ENCODE measurements around the gene AFG1L.
"Not testable (repeated sequence)": the region's sequence is repeated elsewhere in the genome, so short reads cannot be mapped to it uniquely, and the experiment has no call there.

AFG1L gene

GRCh38 chr6:108291091-108291490 lies 3.8 kb upstream of the AFG1L start:
- no peak for DNase-seq

- DNase-seq = not testable (repeated sequence)
Measured at GRCh38 chr6:108292561-108292960, 2.3 kb upstream of the AFG1L start.

- no peak for DNase-seq
Measured at GRCh38 chr6:108293527-108294296, 1.1 kb upstream of the AFG1L start.

- DNase-seq = no peak
Measured at GRCh38 chr6:108294297-108294726, 542 bp upstream of the AFG1L start.

- no peak for DNase-seq
Measured at GRCh38 chr6:108295676-108296075, 822 bp downstream of the AFG1L start.

GRCh38 chr6:108302386-108302785 lies 7.5 kb downstream of the AFG1L start:
- no peak for DNase-seq

- DNase-seq = no peak
Measured at GRCh38 chr6:108304646-108305045, 9.8 kb downstream of the AFG1L start.

GRCh38 chr6:108308641-108309040 lies 13.8 kb downstream of the AFG1L start:
- not testable (repeated sequence) for DNase-seq

- no peak for DNase-seq
Measured at GRCh38 chr6:108309844-108310243, 15.0 kb downstream of the AFG1L start.

GRCh38 chr6:108312605-108313004 lies 17.8 kb downstream of the AFG1L start:
- DNase-seq = no peak

- DNase-seq = no peak
Measured at GRCh38 chr6:108321253-108321747, 26.4 kb downstream of the AFG1L start.

GRCh38 chr6:108322728-108323127 lies 27.9 kb downstream of the AFG1L start:
- no peak for DNase-seq

- no peak for DNase-seq
Measured at GRCh38 chr6:108323710-108324466, 29.0 kb downstream of the AFG1L start.

GRCh38 chr6:108330221-108330785 lies 35.4 kb downstream of the AFG1L start:
- not testable (repeated sequence) for DNase-seq

- no peak for DNase-seq
Measured at GRCh38 chr6:108330806-108331205, 36.0 kb downstream of the AFG1L start.

GRCh38 chr6:108331982-108332381 lies 37.1 kb downstream of the AFG1L start:
- DNase-seq = no peak

- DNase-seq = no peak
Measured at GRCh38 chr6:108336971-108337370, 42.1 kb downstream of the AFG1L start.

- DNase-seq = no peak
Measured at GRCh38 chr6:108337721-108338120, 42.9 kb downstream of the AFG1L start.

- DNase-seq = no peak
Measured at GRCh38 chr6:108341372-108341771, 46.5 kb downstream of the AFG1L start.

- no peak for DNase-seq
Measured at GRCh38 chr6:108343894-108344293, 49.0 kb downstream of the AFG1L start.

- DNase-seq = no peak
Measured at GRCh38 chr6:108348655-108349349, 53.9 kb downstream of the AFG1L start.

GRCh38 chr6:108350528-108350927 lies 55.7 kb downstream of the AFG1L start:
- DNase-seq = no peak

- DNase-seq = no peak
Measured at GRCh38 chr6:108353853-108354252, 59.0 kb downstream of the AFG1L start.
